Bone marrow (tissue), 2 donors: ENCODE results near the gene ZNF892.
"Not testable (repeated sequence)": the region's sequence is repeated elsewhere in the genome, so short reads cannot be mapped to it uniquely, and the experiment has no call there.

ENCODE experiments used
- DNase-seq, 2 donors: peaks; one replicate each; lab custom pipeline; 2025; lab: John Stamatoyannopoulos, UW

Gene ZNF892

DNA sequence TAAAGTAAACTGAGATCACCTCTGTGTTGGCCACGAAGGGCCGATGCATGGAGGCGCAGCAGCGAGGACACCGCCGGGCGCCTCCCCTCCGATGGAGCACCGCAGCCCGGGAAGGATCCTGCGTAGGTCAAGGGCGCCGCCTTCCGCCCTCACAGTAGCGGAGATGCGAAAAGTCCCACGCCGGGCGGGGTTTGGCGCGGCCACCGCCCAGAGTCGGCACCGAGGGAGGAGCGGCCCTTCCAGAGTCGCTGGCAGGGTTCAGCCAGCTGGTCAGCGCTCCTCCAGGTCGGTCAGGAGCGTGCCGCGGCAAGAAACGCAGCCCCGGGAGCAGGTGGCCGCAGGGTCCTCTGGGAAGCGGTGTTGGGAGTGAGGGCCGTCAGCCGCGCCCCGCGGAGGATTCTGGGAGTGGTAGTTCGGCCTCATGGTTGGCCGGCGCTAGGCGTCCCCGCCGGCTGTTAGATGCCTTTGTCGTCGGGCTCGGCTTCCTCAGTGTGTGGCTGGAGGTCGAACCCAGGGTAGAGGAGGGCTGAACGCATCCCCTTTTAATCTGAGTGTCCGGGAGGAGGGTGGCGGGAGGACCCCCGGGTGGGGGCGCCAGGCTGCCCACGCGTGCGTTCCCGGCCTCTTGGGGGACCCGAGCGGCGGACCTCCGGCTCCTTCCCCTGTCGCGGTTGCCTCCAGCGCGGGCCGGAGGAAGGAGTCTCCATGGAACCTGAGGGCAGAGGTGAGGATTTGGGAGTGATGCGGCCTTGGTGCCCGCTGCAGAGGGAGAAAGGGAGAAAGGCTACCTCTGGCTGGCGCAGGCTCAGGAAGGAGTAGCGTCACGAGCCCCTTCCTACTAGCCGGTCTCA lies at the start of gene ZNF892:
ZNF892 (plus strand) TSS at position 411 of the 851 bp plus-strand sequence; CDS start at position 706, 295 bp downstream.
- DNase-seq = peak; percentile 70 to 71

DNA sequence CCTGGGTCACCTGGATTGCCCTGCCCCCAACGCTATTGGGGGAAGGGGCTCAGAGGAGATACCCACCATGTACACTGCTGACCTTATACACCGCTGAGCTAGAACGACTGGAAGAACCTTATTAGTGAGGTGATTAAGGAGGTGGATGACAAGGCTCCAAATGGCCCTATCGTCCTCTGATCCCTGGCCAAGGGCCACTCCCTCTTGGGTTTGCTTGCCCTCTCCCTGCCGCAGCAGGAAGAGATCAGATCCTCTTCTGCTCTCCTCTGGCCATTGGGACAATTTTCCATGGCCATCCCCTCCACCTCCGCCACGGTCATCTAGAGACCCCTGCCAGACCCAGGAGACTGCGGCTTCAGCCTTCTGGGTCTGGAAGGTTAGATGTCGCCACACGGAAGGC lies 48.9 kb upstream of the ZNF892 start:
- DNase-seq = no peak

DNA sequence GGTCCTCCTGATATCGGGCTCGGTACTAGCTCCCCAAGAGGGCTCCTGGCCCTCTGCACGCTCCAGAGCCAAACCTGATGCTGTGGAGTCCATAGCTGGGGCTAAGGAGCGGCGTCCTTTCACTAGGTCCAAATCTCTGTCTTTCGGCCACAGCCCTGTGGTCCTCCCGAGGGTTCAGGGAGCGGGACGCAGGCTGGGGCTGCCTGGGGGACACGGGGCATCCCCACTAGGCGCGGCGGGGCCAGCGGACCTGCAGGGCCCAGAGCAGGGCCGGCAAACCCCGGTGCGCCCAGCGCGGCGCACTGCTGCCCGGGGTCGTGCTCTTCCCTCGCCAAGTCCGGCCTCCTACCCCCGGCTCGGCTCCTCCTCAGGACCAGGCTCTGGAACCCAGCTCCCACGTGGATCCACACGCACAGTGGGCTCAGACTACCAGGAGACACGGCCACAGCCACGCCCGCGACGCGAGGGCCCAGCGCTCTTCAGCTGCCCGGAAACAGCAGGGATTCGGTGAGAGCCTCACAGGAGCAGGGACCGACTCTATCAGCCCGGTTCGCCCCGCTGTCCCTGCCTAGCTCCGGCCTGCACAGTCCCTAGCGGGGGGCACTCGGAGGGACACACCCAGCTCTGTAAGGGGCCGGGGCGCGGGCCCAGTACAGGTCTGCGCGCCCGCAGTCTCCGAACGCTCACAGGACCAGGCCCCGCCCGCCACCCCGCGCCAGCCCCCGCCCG lies 48.3 kb upstream of the ZNF892 start:
- DNase-seq = peak in 1 of 2 donors; percentile 22

DNA sequence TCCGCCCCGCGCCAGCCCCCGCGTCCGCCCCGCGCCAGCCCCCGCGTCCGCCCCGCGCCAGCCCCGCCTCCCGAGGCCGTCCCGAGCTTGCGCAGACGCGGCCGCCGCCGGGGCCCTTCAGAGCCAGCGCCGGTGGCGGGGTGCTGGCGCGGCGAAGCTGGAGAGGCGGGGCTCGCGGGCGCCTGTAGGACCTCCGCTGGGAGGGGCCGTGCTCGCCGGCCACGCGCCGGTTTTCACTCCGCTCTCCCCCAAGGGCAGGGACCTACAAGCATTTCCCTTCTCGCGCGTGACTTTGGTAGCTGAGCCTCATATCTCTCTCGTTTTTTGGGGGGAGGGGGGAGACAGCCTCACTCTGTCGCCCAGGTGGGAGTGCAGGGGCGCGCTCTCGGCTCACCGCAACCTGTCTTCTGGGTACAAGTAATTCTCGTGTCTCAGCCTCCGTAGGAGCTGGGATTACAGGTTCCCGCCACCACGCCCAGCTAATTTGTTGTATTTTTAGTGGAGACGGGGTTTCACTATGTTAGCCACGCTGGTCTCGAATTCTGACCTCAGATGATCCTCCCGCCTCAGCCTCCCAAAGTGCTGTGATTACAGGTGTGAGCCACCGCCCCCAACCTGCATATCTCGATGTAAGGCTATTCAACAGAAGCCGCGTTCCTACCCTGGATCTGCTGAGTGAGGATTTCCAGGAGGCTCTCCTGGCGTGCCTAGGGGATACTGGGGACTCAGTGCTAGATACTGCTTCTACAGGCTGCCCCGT lies 47.5 kb upstream of the ZNF892 start, which contains the start of gene ZNF514:
ZNF514 (minus strand) TSS at position 159 of the 760 bp plus-strand sequence. CDS start 6,595 bp downstream, outside the sequence.
- DNase-seq = peak; percentile 6 to 28

GRCh38 chr2:95165030-95165370 lies 42.3 kb upstream of the ZNF892 start:
- DNase-seq = peak in 1 of 2 donors; percentile 36

DNA sequence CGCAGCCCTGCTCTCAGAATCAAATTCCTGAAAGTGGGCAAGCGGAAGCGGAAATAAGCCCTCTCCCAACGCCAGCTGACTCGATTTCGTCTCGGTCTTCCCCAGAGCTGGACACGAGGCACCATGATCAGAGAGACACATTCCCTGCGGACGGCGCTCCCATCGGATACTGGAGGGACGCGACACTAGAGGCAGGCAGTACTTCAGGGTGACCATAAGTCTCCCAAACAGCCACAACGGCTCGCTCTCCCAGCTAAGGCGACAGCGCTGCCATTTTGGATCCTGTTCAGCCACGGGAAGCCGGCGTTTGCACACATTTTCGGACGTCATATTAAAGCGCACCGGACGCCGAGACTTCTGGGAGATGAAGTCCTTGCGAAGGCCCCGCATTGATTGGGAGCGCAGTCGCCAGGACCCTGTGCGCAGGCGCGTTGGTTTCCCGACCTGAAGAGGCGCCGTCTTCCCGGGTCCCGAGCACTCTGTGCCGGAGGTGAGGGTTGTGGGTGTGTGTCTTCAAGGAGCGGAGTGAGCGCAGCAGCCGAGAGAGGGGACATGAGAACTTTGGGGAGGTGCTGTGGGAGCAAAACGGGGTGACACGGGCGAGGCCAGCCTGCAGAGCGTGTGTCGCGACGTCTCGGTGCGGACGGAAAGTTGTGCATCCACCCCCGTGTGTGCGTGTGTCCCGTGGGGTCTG lies 41.8 kb upstream of the ZNF892 start, which contains the start of gene ZNF2:
ZNF2 (plus strand) TSS at position 439 of the 694 bp plus-strand sequence. CDS start 10,418 bp downstream, outside the sequence.
- DNase-seq = peak; percentile 81 to 90

GRCh38 chr2:95166065-95166763 lies 41.1 kb upstream of the ZNF892 start:
- DNase-seq = no peak

- DNase-seq = no peak
These were observed 35.4 kb upstream of the ZNF892 start for GRCh38 chr2:95171902-95172301.

- DNase-seq = no peak
These were observed 33.2 kb upstream of the ZNF892 start for GRCh38 chr2:95174031-95174542.

GRCh38 chr2:95179451-95179850 lies 27.9 kb upstream of the ZNF892 start:
- DNase-seq = no peak

- DNase-seq = no peak
These were observed 25.5 kb upstream of the ZNF892 start for GRCh38 chr2:95181774-95182173.

- no peak for DNase-seq
These were observed 22.1 kb upstream of the ZNF892 start for GRCh38 chr2:95185197-95185596.

- no peak for DNase-seq
These were observed 21.3 kb upstream of the ZNF892 start for GRCh38 chr2:95185973-95186372.

GRCh38 chr2:95192956-95193355 lies 14.4 kb upstream of the ZNF892 start:
- not testable (repeated sequence) for DNase-seq

DNA sequence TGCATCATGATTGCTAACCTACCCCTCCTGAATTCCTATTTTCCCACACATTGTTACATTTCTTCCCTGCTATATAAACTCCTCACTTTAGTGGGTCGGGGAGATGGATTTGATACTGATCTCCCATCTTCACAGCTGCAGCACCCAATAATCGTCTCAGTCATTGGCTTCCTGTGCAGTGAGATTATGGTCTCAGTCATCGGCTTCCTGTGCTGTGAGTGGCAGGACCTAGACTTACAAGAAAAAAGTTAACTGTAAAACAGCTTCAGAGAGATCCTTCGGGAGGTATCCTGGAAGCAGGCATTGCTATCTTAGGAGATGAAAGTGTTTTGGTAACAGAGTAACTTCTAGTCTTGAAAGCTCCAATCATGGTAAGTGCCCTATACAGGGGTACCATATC lies 3.4 kb upstream of the ZNF892 start:
- no peak for DNase-seq

GRCh38 chr2:95204396-95204795 lies 2.9 kb upstream of the ZNF892 start:
- no peak for DNase-seq

DNA sequence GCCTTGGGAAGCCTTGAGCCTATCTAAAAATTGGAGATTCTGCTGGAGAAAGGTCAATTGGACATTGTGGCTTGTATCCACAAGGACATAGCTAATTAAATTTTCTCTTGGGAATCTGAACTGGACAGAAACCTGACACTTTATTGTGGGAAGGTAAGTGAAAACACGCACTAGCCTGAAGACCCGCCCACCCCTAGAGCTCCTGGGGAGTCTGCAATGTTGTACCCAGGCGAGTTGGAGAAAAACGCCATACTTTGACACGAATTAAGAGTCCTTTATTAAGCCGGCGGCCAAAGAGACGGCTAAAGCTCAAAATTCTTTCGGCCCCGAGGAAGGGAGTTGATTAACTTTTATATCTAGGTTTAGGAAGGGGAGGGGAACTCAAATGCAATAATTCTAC lies 1.2 kb upstream of the ZNF892 start:
- no peak for DNase-seq

- DNase-seq = no peak
These were observed 785 bp downstream of the ZNF892 start for GRCh38 chr2:95208106-95208505.

DNA sequence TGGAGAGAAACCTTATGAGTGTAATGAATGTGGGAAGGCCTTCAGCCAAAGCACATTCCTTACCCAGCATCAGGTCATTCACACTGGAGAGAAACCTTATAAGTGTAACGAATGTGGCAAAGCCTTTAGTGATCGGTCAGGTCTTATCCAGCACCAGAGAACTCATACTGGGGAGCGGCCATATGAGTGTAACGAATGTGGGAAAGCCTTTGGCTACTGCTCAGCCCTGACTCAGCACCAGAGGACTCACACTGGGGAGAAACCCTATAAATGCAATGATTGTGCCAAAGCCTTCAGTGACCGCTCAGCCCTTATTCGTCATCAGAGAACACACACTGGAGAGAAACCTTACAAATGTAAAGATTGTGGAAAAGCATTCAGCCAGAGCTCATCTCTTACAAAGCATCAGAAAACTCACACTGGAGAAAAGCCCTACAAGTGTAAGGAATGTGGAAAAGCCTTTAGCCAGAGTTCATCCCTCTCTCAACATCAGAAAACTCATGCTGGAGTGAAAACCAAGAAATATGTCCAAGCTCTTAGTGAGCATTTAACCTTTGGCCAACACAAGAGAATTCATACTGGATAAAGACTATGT lies 7.8 kb downstream of the ZNF892 start:
- no peak for DNase-seq

GRCh38 chr2:95220449-95220848 lies 13.1 kb downstream of the ZNF892 start:
- DNase-seq = no peak
